Fibroblast of mammary gland (primary cell): ENCODE measurements around the gene FOXJ2.
"Not testable (repeated sequence)": the region's sequence is repeated elsewhere in the genome, so short reads cannot be mapped to it uniquely, and the experiment has no call there.

ENCODE experiments used
- DNase-seq: peaks from one replicate; pipeline ENCODE4 v3.0.0-alpha.2; 2010; ENCODE audit warnings: low read depth
- H3K4me3 ChIP-seq: 2 replicates; pipeline ENCODE4 v1.5.1; 2011; ENCODE audit warnings: low read depth, mild to moderate bottlenecking, low read length, moderate library complexity; ENCODE audit not compliant: control insufficient read depth
- TF ChIP-seq, protein P1 (sequence below): conservative IDR thresholded peaks from 2 replicates; pipeline ENCODE4 v1.5.1; 2011; ENCODE audit warnings: low read depth, low read length, inconsistent platforms; ENCODE audit not compliant: control insufficient read depth, insufficient read depth

Gene FOXJ2

DNA sequence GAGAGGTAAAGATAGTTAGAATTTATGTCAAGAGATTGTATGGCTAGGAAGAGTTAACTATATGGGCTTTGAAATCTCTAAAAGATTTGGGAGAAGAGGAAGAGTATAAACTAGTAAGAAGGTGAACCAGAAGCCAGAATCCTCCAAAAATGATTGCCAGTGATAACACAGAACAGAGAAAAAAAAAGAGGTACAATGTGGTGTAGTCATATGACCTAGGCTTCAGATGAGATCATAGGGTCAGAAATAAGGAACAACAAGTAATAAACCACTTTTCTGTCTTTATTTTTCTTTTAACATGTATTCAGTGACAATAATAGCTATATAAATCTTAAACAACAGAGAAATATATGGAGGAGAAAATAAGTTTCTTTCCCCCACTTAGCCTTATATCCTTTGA lies 47.6 kb downstream of the FOXJ2 start:
- no peak overlapping the region for H3K4me3 ChIP-seq
- no peak for DNase-seq
- TF ChIP-seq, protein P1, sequence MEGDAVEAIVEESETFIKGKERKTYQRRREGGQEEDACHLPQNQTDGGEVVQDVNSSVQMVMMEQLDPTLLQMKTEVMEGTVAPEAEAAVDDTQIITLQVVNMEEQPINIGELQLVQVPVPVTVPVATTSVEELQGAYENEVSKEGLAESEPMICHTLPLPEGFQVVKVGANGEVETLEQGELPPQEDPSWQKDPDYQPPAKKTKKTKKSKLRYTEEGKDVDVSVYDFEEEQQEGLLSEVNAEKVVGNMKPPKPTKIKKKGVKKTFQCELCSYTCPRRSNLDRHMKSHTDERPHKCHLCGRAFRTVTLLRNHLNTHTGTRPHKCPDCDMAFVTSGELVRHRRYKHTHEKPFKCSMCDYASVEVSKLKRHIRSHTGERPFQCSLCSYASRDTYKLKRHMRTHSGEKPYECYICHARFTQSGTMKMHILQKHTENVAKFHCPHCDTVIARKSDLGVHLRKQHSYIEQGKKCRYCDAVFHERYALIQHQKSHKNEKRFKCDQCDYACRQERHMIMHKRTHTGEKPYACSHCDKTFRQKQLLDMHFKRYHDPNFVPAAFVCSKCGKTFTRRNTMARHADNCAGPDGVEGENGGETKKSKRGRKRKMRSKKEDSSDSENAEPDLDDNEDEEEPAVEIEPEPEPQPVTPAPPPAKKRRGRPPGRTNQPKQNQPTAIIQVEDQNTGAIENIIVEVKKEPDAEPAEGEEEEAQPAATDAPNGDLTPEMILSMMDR = no peak

DNA sequence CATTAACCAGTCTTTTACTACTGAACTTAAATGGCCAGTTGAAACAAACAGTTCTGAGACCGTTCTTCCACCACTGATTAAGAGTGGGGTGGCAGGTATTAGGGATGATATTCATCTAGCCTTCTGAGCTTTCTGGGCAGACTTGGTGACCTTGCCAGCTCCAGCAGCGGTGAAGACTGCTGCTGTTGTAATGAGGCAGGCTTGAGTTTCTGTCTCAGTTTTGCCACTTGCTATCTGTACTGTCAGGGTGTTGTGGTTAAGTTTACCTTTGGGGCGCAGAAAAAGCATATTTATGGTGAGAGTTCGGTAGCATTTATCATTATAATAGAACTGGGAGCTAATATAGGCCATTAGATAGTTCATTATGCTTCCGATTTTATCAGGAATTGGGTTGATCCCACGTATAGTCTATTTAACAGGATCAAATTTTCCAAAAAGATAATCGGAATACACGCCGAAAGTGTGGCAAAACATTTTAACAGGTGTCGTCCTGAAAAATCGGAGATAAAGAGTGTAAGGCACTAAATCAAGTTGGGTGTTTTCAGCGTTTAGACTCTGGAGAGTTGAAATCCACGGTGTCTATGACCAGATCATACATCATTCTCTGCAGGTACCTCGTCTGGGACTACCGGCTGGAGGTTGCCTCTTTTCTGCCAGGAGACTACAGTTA lies 48.9 kb downstream of the FOXJ2 start:
- H3K4me3 ChIP-seq = peak overlapping the region; percentile 100
- TF ChIP-seq, protein P1 = no peak
- peak; percentile 13 for DNase-seq

DNA sequence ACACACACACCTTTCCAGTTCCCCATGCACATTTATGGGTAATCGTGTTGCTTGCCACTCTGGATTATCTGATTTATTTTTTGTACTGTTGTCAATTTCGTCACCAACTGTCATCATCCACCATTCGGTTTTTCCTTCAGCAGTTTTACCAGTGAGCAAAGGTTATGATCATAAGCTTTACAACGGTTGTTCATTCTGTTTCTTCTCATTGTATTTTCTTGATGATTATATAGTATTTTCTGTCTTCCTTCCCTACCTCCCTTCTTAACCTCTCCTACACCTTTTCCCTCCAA lies 50.2 kb downstream of the FOXJ2 start:
- TF ChIP-seq, protein P1 = no peak
- no peak for DNase-seq

DNA sequence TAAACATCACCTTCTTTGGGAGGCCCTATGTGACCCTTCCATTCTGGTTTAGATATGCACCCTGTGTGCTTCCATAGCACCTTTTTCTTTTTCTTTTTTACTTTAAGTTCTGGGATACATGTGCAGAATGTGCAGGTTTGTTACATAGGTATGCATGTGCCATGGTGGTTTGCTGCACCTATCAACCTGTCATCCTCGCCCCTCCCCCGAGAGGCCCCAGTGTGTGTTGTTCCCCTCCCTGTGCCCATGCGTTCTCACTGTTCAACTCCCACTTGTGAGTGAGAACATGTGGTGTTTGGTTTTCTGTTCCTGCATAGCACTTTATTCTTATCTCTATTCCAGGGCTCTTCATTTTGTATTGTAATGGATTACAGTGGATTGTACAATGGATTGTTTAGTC lies 51.8 kb downstream of the FOXJ2 start:
- H3K4me3 ChIP-seq, DNase-seq: not testable (repeated sequence)

More for the DNA sequence above, 50.2 kb downstream of the FOXJ2 start:
- peak overlapping the region; percentile 100 for H3K4me3 ChIP-seq

DNA sequence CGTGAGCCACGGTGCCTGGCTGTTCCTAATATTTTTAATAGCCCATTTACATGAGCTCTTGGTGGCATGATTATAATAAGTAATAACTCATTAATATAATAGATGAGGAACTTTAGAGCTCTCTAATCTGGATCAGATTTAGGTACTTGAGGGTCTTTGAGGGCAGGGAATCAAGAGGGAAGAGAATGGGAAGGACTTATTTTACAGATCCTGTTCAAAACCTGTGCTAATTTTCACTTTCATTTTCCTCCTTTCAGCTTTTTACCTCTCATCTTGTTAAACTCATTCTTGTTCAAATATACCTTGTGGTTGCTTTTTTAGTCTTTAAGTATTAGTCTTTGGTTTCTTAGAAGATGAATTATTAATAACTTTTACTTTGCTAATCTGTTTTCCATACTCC lies 55.1 kb downstream of the FOXJ2 start:
- no peak for DNase-seq
- no peak overlapping the region for H3K4me3 ChIP-seq
- TF ChIP-seq, protein P1 = no peak

DNA sequence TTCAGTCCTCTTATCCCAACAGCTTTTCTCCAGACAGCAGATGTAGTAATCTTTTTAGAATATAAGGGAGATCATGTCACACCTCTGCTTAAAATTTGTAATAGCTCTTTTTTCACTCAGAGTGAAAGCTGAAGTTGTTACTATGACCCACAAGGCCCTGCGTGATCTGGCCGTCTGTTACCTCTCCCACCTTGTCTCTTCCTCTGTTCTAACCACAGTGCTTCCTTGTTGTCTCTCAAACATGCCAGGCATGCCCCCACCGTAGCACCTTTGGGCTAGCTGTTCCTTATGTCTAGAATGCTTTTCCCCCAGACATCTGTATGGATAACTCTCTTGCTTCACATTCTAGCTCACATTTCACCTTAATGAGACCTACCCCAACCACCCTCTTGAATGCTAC lies 56.1 kb downstream of the FOXJ2 start:
- H3K4me3 ChIP-seq = no peak overlapping the region
- DNase-seq = no peak
- TF ChIP-seq, protein P1 = no peak

DNA sequence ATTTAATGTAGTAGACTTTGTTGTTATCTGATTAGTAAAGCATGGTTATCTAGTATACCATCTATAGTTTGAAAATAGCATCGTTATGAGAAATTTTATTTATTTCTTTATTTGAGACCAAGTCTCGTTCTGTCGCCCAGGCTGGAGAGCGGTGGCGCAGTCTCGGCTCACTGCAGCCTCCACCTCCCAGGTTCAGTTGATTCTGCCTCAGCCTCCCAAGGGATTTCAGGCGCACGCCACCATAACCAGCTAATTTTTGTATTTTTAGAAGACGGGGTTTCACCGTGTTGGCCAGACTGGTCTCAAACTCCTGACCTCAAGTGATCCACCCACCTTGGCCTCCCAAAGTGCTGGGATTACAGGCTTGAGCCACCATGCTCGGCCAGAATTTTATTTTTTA lies 56.8 kb downstream of the FOXJ2 start:
- not testable (repeated sequence) for DNase-seq, H3K4me3 ChIP-seq

DNA sequence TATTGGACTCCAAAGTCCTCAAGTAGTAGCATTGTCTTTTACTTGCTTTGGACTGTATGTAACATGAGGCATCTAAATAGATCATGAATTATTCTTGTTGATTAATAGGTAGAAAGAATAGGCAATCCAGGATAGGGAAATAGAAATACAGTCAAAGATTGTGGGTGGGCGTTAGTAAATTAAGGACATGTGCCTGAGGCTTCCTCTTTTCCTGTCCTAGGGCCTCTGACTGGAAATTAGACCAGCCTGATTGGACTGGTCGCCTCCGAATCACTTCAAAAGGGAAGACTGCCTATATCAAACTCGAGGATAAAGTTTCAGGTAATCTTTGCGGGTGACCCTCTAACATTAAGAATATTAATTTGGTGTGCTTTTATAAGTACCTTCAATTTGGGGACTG lies 57.2 kb downstream of the FOXJ2 start:
- no peak overlapping the region for H3K4me3 ChIP-seq
- no peak for DNase-seq
- TF ChIP-seq, protein P1 = no peak
